Anterior cingulate cortex (tissue), 58 donors: Measurements from ENCODE around the gene PICALM.

Source experiments
- DNase-seq, 58 donors: peaks; one replicate each; lab custom pipeline; 2025; lab: John Stamatoyannopoulos, UW

The PICALM gene

DNA sequence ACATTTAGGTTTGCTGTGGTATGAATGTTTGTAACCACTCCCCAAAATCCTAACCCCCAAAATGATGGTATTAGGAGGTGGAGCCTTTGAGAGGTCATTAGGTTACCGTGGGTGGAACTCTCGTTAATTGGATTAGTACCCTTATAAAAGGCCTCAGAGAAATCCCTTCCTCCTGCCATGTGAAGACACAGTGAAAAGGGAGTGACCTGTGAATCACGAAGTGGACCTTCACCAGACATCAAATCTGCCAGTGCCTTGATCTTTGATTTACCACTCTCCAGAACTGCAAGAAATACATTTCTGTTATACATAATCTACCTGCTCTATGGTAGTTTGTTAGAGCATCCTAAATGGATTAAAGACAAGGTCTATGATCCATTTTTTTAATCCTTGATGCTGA, 12.6 kb upstream of the PICALM start:
- no peak for DNase-seq

DNA sequence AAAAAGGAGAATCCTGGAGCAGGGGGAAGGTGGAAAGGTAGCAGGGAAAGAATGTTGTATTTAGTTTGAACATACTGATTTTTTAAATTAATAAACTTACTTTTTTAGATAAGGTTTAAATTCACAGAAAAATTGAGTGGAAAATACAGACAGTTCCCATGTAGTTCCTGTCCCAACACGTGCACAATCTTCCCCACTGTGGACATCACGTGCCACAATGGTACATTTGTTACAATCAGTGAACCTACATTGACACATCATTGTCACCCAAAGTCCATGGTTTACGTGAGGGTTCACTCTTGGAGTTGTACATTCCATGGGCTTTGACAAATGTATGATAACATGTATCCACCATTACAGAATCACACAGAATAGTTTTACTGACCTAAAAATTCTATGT, 10.5 kb upstream of the PICALM start:
- no peak for DNase-seq

DNA sequence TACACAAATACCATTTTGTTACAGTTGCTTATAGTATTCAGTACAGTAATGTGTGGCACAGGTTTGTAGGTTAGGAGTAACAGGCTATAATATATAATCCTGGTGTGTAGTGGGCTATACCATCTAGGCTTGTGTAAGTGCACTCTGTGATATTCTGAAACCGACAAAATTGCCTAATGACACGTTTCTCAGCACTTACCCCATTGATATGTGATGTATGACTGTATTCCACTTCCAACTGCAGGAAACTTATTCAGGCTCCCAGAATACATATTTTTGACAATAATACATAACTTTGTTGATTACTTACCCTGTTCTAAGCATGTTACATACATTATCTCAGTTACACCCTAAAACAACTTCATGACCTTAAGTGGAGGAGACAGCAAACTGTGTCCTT, 5.1 kb upstream of the PICALM start:
- no peak for DNase-seq

DNA sequence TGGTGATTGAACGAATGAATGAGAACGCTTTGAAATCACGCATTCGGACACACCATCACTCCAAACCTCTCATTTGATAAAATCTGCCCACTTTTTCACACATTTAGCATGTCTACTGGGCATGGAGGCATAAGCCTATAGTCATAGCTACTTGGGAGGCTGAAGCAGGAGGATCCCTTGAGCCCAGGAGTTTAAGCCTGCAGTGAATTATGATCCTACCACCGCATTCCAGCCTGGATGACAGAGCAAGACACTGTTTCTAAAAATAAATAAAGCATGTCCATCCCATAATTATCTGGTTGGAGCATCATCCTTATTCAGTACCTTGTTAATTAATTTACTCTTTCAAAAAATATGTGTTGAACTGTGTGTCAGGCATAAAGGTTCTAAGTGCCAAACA, 3.3 kb upstream of the PICALM start:
- no peak for DNase-seq

DNA sequence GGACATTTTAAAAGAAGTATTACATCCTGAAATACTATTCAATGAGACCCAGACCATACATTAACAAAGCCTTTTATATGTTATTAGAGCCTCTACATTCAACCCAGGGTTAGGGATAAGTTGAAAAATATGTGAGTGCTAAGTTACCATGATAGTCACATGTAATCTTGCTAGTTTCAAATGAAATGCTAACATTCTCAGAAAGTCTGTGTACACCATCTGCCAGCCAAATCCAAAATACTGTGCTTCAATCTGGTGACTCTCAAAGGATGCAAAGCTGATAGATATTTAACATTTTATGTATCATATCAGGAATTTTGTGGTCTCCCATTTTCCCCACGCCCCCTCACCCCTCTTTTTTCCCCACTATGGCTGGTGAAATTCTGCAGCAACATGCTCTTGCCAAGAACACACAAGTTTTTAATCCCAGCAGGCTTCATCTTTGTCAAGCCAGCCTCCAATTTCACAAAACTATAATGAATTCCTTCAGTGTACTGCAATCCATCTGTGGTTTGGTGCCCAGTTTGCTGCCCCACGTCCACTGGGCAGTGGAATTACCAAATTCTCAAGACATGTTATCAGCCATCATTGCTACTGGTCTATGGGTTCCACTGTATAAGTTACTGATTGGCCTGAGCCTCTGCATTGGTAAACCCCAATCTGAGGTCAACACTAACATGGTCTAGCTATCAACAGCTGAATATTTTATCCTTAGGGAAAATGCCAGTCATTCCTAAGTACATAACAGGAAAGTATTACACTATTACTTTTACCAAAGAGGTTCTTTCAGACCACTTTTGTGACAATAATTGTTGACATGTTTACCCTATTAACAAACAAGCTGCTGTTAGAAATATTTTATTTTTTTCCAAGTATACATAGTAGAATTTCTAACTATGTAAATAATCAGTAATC, 1.5 kb upstream of the PICALM start:
- peak in 2 of 58 donors; percentile 1 to 28 for DNase-seq

DNA sequence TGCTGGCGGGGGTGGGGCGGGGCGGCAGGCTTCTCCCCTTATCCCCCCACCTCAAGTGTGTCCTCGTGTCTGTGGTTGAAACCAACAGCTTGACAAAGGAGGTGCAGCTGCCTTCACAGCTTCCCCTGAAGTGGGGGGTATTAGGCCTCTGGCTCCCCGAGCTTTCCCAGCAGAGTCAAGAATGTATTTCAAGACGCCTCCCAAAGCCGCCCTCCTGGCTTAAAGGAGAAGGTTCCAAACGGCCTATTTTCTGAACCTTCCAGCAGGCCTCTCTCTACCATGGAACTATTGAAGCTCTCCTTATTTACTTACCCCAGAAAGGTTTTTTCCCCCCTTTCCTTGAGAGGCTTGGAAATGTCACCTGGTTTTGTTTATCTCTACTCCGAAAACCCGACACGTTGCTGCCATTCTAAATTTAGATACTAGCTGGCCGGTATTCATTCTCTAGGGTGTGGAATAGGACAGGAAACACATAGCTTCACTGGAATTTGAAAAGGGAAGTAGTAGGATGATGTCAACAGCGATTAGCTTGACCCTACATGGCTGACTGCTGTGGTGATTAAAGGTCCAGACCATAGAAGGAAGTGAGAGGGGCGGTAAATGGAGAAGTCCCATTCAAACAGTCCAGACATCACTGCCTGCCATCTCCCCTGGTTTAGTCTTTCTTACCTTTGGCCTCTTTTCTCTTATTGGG, 671 bp upstream of the PICALM start:
- DNase-seq = peak in 17 of 58 donors; percentile 3 to 74 (median 39)

DNA sequence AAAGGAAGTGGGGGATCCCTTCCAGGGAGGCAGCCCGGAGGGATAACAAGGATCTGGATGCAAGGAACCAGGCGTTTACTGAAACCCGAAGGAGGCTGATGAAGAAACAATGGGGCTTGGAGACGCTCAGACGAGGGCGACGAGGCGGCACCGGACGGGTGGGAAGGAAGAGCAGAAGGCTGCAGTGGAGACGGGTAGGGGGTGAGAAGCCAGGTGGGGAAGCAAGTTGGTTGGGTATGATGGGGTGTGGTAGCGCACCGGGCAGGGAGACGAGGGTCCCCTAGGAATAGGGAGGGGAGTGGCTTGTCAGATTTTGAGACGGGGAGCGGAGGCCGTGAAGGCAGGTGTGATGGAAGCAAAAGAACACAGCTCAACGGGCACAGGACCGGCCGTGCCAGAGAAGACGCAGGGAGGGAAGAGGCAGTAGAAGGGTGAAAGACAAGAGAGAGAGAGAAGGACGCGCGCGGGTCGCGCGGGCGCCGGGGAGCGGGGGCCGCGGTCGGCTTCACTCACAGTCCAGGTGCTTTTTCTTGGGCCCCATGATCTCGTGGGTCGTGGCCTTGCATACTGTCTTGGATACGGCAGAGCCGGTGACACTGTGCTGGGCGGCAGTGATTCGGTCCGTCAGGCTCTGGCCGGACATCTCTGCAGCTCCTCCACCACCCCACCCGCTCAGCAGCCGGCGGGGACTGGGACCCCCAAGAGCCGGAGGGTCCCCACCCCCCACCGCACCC, 579 bp downstream of the PICALM start:
- peak in 43 of 58 donors; percentile 9 to 72 (median 51) for DNase-seq

DNA sequence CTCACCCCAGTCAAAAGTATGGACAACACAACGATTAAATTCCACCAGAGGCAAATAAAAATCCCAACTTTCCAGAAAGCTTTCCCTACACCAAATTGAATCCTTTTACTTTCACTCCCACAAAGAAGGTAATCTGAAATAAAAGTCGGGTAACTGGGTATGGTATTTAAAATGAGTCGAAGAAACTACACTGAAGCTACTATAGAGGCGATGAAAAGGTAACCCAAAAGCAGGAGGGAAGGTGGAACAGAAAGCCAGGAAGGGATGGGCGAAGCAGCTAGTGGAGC, 1.1 kb downstream of the PICALM start:
- no peak for DNase-seq

DNA sequence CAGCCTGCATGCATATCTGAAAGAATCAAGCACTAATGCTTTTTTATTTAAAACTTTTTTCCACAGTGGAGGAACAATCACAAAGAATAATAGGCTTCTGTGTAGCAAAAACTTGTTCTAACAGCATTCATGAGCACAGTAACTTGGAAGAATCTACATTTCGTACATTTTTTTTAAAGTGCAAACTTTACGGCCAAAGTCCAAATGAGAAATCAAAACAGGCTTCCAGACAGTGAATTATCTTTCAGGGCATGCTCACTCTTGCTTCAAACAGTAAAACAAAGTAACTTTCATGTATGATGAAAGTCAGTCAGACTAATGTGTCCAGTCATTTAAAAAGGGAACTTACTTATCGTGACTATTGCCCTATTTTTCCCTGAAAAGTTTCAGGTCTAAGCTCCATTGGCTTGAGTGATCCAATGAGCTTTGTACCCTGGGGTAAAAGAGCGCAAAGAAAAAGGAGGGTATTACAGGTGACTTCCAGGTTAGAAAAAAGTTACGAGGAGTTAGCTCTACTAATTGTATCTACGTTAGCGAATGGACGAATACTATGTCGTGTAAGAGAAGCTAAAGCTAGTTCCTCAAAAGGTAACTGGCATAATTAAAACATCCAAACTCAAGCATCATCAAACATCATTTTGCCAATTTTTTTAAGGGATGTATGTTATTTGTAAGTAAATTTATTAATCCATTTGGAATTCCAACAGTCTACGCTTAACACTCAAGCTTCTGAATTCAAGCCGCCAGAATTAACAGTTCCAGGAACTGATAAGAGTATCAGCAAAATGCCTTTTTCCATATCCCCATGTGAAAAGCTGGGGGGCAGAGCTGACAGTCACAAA, 1.7 kb downstream of the PICALM start:
- peak in 1 of 58 donors; percentile 35 for DNase-seq

DNA sequence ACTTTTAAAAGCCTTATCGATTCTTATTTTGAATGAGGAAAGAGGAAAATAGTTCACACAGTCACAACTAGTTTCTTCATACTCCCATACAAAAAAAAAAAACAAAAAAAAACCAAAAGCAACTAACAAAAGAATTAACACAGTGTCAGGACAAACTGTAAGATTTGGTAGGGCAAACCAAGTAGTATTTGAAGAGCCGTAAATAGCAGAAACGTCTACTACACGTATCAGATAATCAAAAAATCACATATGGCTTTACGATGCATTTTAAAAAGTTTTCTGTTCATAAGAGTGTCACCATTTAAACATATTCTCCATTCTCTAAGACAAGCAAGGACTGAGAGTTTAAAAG, 2.3 kb downstream of the PICALM start:
- no peak for DNase-seq

DNA sequence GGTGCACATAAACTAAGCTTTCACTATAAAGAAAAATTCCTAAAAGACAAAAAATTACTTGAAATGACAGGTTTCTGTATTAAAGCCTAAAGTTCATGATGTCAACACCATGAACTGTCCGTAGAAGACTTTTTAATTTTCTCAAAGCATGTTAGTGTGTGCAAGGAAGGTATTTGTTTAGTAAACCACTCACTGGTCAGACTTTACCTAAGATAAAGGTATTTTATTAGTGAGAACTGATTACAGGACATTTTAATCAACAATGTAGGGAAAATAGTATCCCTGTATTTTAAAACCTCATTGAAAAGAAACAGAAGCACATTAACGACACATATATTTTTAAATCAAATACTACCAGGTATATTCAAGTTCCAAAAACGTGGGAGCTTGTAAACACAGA, 2.9 kb downstream of the PICALM start:
- no peak for DNase-seq

DNA sequence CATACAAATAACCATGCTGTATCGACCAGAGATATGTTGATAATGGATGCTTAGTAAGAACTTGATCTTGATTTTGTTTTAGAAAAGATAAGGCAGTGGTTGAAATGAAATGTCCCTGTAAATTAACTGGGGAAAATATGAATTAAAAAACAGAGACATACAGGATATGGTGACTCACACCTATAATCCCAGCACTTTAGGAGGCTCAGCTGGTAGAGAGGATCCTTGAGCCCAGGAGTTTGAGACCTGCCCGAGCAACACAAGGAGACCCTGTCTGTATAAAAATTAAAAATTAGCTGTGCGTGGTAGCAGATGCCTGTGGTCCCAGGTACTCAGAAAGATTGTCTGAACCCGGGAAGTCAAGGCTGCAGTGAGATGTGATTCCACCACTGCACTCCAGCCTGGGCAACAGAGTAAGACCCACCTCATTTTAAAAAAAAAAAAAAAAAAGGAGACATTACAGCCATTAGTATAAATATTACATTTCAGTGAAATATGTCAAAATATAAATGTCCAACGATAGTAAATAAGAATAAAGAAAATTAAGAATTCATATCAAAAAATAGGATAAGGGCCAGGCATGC, 4.6 kb downstream of the PICALM start:
- DNase-seq = no peak

DNA sequence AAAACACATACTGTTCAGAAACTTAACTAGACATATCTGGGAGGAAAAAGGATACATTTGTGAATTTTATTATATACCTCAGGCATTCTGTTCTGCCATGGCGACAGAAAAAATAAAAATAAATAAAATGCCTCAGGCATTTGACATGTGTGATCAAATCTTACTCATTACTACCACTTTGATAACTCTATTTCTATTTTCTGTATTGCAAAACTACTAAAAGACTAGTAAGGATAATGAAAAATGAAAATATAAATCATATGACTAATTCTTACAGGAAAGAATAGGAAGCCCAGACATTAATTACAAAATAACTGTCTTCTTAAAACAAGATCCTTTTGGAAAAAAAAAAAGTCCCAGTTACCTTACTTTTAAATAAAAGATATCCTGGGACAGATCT, 5.3 kb downstream of the PICALM start:
- DNase-seq = no peak

DNA sequence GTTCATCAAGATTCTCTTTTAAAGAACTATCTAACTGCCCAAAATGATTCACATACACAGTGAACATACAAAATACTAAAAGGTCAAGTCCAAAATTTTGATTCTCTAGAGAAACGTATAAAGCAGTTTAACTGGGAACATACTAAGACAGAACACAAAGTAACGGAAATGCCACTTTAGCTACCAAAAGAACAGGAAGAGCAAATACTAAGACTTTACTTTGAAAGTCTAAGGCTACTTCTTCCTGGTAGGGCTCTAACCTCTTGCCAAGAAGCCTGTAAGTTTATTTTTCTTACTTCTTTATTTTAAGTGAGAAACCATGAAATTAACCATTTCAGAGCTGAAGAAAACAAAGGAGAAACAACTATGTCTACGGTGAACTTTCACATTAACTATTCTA, 6.2 kb downstream of the PICALM start:
- DNase-seq = no peak

DNA sequence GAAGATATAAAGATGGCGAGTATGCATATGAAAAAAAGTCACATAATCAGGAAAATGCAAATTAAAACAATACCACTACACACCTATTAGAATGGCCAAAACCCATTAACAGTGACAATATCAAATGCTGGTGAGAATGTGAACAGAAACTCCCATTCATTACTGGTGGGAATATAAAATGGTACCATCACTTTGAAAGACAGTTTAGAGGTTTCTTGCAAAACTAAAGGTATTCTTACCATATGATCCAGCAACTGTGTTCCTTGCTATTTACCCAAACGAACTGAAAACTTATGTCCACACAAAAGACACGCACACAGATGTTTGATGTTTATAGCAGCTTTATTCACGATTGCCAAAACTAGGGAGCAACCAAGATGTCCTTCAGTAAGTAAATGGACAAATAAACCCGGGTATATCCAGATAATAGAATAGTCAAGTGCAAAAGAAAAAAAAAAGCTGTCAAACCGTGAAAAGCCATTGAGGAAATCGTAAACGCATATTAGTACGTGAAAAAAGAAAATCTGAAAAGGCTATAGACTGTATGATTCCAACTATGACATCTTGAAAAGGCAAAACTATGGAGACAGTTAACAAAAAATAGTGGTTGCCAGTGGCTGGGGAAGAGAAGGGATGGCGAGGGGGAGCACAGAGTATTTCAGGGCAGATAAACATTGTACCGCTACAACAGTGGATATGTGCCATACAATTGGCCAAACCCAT, 7.2 kb downstream of the PICALM start:
- DNase-seq = no peak

DNA sequence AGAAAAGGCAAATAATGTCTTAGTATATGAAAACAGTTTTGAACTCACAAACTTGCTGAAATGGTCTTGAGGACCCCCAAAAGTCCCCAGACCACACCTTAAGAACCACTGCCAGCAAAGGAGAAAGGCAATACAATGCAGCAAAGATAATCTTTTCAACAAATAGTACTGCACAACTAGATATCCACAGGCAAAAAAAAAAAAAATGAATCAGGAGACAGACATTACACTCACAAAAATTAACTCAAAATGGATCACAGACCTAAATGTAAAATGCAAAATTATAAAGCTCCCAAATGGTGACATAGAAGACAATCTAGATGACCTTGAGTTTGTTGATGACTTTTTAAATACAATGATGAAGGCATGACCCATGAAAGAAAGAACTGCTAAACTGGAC, 8.3 kb downstream of the PICALM start:
- no peak for DNase-seq

DNA sequence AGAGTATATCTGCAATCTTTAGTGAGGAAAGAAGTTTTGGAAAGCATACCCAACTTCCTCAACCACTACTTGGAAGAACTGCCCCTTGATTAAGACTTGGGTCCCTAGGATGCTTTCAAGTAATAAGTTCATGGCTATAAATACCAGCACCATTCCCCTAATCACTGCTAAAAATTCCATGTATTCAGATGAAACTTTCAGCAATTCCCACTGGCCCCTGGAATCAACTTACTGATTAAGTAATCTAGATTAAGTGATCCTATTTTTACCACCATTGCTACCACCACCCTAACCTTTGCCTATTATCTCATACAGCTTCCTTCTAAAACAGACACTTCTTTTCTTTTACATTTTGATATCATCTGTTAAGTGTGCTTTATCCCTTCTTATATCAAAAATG, 10.5 kb downstream of the PICALM start:
- DNase-seq = no peak

DNA sequence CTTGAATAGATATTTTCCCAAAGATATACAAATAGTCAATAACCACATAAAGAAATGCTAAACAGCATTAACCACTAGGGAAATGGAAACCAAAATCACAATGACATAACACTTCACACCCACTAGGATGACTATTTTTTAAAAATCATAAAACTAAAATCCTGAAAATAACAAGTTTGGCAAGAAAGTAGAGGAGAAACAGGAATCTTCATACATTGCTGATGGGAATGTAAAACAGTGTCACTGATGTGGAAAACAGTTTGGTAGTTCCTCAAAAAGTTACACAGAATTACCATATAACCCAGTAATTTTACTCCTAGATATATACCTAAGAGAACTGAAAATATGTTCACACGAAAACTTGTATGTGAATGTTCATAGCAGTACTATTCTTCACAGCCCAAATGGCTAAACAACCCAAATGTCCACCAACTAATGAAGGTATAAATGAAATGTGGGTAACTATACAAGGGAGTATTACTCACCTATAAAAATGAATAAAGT, 12.5 kb downstream of the PICALM start:
- DNase-seq = no peak
